Measurements from ENCODE around the gene HPRT1.
"Not testable (repeated sequence)": the region's sequence is repeated elsewhere in the genome, so short reads cannot be mapped to it uniquely, and the experiment has no call there.

HPRT1 gene

DNA sequence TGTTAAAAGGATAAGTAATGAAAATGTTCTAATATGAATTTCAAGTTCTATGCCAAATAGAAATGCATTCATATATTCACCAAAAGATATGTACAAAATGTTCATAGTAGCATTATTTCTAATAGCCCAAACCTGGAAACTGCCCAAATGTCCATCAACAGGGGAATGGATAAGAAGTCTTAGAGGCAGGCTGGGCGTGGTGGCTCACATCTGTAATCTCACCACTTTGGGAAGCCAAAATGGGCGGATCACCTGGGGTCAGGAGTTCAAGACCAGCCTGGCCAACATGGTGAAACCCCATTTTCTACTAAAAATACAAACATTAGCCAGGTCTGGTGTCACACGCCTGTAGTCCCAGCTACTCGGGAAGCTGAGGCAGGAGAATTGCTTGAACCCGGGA lies 2.3 kb upstream of the HPRT1 start:
- peak; percentile 32 to 43 for DNase-seq
- no peak for TF ChIP-seq POLR2A (IDR thresholded peaks at IDR 0.05; ENCODE audit: low read length)
- TF ChIP-seq GATA1 (IDR thresholded peaks at IDR 0.05; ENCODE audit: low read depth, low read length) = no peak

DNA sequence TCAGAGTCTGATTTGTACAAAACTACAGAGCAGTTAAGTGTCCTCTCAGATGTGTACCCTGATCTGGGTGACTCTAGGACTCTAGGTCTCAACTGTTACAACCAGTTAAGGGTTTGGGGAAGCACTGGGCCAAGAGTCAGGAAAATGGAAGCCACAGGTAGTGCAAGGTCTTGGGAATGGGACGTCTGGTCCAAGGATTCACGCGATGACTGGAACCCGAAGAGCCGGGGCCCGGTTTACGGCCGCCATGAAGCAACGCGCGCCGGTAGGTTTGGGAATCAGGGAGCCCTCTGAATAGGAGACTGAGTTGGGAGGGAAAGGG lies 321 bp upstream of the HPRT1 start:
- TF ChIP-seq POLR2A (IDR thresholded peaks at IDR 0.05; ENCODE audit: low read length) = no peak
- no peak for TF ChIP-seq GATA1 (IDR thresholded peaks at IDR 0.05; ENCODE audit: low read depth, low read length)
- DNase-seq = no peak

DNA sequence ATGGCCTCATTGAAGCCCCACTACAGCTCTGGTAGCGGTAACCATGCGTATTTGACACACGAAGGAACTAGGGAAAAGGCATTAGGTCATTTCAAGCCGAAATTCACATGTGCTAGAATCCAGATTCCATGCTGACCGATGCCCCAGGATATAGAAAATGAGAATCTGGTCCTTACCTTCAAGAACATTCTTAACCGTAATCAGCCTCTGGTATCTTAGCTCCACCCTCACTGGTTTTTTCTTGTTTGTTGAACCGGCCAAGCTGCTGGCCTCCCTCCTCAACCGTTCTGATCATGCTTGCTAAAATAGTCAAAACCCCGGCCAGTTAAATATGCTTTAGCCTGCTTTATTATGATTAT lies 876 bp downstream of the HPRT1 start:
- peak; percentile 43 to 47 for DNase-seq
- TF ChIP-seq POLR2A (IDR thresholded peaks at IDR 0.05; ENCODE audit: low read length) (no peak), GATA1 (IDR thresholded peaks at IDR 0.05; ENCODE audit: low read depth, low read length) (no peak)

DNA sequence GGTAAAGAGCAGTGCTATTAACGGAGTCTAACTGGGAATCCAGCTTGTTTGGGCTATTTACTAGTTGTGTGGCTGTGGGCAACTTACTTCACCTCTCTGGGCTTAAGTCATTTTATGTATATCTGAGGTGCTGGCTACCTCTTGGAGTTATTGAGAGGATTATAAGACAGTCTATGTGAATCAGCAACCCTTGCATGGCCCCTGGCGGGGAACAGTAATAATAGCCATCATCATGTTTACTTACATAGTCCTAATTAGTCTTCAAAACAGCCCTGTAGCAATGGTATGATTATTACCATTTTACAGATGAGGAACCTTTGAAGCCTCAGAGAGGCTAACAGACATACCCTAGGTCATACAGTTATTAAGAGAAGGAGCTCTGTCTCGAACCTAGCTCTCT lies 1.5 kb downstream of the HPRT1 start:
- TF ChIP-seq GATA1 (IDR thresholded peaks at IDR 0.05; ENCODE audit: low read depth, low read length) (no peak), POLR2A (IDR thresholded peaks at IDR 0.05; ENCODE audit: low read length) (no peak)
- peak; percentile 24 to 29 for DNase-seq

DNA sequence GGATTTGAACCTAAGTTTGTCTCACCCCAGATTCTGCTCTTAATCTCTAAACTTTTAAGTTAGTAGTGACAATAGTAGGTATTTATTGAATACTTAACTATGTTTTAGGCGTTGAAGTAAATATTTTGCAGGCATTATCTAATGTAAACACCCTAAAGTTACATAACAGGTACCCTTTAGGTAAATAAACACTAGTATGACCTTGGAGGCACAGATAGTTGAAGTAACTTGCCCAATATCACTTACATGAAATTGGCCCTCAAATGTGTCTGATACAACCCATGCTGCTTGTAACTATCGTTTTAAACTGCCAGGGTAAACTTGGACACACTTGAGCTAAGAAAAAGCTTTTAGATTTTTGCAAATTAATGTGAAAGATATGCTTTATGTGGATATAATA lies 3.0 kb downstream of the HPRT1 start:
- no peak for TF ChIP-seq GATA1 (IDR thresholded peaks at IDR 0.05; ENCODE audit: low read depth, low read length)
- TF ChIP-seq POLR2A (IDR thresholded peaks at IDR 0.05; ENCODE audit: low read length) = no peak
- DNase-seq = no peak

DNA sequence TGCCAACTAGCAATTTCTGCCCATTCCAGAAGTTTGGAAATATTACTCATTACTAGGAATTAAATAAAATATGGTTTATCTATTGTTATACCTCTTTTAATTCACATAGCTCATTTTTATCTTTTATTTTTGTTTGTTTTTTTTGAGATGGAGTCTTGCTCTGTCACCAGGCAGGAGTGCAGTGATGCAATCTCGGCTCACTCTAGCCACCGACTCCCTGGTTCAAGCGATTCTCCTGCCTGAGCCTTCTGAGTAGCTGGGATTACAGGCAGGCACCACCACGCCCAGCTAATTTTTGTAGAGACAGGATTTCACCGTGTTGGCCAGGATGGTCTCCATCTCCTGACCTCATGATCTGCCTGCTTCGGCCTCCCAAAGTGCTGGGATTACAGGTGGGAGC lies 4.5 kb downstream of the HPRT1 start:
- DNase-seq = not testable (repeated sequence)

DNA sequence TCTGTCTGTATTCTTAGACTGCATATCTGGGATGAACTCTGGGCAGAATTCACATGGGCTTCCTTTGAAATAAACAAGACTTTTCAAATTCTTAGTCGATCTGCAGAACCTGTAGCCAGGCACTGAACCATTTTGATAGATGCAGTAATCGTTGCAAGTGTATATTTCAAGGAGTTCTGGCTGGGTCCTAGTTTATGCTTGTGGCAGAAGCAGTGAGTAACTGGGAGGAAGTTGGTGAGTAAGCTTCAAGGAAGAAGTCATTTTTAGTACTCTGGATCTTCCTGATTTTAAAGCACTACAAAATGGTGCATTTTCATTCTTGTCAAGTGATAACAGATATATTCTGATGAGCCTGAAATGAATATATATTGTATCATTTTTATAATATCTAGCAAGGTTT lies 9.5 kb downstream of the HPRT1 start:
- TF ChIP-seq POLR2A (IDR thresholded peaks at IDR 0.05; ENCODE audit: low read length) (no peak), GATA1 (IDR thresholded peaks at IDR 0.05; ENCODE audit: low read depth, low read length) (no peak)
- DNase-seq = no peak

DNA sequence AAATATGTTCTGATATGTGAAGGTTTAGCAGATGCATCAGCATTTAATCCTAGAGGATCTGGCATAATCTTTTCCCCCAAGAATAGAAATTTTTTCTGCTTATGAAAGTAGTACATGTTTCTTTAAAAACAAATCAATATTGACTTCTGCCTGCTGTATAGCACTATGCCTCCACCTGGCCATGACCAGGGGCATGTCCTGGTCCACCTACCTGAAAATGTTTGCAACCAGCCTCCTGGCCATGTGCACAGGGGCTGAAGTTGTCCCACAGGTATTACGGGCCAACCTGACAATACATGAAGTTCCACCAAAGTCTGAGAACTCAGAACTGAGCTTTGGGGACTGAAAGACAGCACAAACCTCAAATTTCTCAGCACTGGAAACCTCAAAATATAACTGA lies 10.0 kb downstream of the HPRT1 start:
- DNase-seq = no peak
- no peak for TF ChIP-seq GATA1 (IDR thresholded peaks at IDR 0.05; ENCODE audit: low read depth, low read length)
- TF ChIP-seq POLR2A (IDR thresholded peaks at IDR 0.05; ENCODE audit: low read length) = no peak

DNA sequence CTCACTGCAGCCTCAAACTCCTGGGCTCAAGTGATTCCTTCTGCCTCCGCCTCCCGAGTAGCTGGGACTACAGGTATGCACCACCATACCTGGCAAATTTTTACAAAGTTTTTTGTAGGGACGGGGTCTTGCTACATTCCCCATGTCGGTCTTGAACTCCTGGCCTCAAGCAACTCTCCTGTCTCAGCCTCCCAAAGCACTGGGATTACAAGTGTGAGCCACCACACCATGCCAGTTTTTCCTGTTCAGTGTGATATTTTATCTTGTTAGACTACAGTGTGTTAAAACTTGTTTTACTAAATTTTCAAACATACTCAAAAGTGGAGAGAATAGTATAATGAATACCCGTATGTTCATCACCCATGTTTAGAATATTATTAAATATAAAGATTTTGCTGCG lies 12.1 kb downstream of the HPRT1 start:
- no peak for TF ChIP-seq POLR2A (IDR thresholded peaks at IDR 0.05; ENCODE audit: low read length)
- no peak for TF ChIP-seq GATA1 (IDR thresholded peaks at IDR 0.05; ENCODE audit: low read depth, low read length)

DNA sequence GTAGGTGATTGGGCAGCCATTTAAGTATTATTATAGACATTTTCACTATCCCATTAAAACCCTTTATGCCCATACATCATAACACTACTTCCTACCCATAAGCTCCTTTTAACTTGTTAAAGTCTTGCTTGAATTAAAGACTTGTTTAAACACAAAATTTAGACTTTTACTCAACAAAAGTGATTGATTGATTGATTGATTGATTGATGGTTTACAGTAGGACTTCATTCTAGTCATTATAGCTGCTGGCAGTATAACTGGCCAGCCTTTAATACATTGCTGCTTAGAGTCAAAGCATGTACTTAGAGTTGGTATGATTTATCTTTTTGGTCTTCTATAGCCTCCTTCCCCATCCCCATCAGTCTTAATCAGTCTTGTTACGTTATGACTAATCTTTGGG lies 16.3 kb downstream of the HPRT1 start:
- TF ChIP-seq GATA1 (IDR thresholded peaks at IDR 0.05; ENCODE audit: low read depth, low read length) (no peak), POLR2A (IDR thresholded peaks at IDR 0.05; ENCODE audit: low read length) (no peak)
- no peak for DNase-seq

More for the DNA sequence above, 12.1 kb downstream of the HPRT1 start:
- DNase-seq = no peak

DNA sequence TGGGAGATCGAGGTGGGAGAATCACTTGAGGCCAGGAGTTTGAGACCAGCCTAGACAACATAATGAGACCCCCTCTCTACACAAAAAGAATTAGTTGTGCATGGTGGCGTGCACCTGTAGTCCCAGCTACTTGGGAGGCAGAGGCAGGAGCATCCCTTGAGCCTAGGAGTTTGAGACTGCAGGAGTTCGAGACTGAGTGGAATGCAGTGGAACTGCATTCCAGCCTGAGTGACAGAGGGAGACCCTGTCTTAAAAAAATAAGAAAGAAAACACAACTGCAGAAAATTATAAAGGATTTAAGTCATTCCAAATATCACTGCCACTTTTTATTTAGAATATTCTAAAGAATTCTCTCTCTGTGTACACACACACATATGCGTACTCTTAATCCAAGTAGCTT lies 18.4 kb downstream of the HPRT1 start:
- no peak for TF ChIP-seq GATA1 (IDR thresholded peaks at IDR 0.05; ENCODE audit: low read depth, low read length)
- DNase-seq = no peak

DNA sequence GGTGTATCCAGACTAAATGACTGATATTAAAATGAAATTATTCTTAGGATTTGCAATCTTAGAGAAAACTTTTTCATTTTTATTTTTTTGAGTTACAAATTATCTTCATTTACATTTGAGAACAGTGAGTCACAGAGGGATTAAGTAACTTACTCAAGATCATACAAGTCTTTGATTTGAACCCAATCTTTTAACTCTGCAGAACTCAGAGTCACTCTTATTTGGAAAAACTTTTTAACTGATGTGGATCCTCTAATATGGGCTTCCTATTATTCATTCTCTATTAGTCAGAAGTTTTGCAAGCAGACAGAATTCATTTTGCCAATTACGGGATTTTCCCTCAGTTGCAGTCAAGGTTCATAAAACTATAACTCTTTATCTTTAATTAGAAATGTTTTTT lies 20.1 kb downstream of the HPRT1 start:
- DNase-seq = no peak

DNA sequence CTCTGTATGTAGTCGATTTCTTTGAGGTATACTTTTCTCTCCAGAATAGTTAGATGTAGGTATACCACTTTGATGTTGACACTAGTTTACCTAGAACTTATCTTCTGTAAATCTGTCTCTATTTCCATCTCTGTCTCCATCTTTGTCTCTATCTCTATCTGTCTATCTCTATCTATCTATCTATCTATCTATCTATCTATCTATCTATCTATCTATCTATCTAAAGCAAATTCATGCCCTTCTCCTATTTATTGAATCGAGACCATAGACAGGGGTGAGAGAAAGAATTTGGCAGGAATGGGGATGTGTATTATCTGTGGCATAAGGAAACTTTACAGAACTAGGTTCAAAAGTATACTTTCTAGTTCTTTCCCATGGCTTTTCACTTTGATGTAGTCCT lies 21.4 kb downstream of the HPRT1 start:
- no peak for TF ChIP-seq GATA1 (IDR thresholded peaks at IDR 0.05; ENCODE audit: low read depth, low read length)
- no peak for TF ChIP-seq POLR2A (IDR thresholded peaks at IDR 0.05; ENCODE audit: low read length)

More for the DNA sequence above, 20.1 kb downstream of the HPRT1 start:
- TF ChIP-seq GATA1 (IDR thresholded peaks at IDR 0.05; ENCODE audit: low read depth, low read length) (no peak), POLR2A (IDR thresholded peaks at IDR 0.05; ENCODE audit: low read length) (no peak)

DNA sequence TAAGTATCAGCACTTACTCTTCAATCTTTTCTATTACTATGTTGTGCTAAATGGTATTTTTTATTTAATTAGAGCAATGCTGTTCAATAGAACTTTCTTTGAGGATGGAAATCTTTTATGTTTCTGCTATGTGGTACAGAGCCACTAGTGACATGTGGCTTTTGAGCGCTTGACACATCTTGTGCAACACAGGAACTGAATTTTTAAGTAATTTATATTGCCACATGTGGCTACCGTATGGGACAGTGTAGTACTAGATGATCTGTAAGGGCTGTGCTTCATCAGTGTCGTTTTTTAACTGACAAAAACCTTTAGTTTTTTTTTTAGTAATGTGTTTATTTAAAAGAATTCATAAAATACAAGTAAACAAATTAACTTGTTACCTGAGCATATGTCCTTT lies 22.4 kb downstream of the HPRT1 start:
- TF ChIP-seq POLR2A (IDR thresholded peaks at IDR 0.05; ENCODE audit: low read length) = no peak
- no peak for TF ChIP-seq GATA1 (IDR thresholded peaks at IDR 0.05; ENCODE audit: low read depth, low read length)
- no peak for DNase-seq

More for the DNA sequence above, 21.4 kb downstream of the HPRT1 start:
- no peak for DNase-seq

DNA sequence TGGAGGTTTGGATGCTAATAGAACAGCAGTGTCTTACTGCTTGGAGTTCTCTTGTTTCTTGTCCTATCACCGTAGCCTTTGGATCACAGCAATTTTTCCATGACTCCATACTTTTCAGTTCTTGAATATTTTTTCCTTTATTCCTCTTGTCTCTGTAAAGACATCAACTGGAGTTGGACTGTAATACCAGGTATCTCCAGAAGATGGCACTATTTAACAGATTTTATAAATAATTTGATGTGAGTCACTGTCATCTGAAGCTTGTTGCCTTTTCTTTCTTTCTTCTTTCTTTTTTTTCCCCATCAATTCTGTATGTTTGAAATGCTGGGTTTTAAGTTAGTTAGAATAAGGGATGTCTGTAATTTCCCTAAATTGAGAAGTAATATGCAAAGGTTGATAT lies 24.1 kb downstream of the HPRT1 start:
- TF ChIP-seq GATA1 (IDR thresholded peaks at IDR 0.05; ENCODE audit: low read depth, low read length) = no peak
- no peak for TF ChIP-seq POLR2A (IDR thresholded peaks at IDR 0.05; ENCODE audit: low read length)
- DNase-seq = peak; percentile 55 to 78

DNA sequence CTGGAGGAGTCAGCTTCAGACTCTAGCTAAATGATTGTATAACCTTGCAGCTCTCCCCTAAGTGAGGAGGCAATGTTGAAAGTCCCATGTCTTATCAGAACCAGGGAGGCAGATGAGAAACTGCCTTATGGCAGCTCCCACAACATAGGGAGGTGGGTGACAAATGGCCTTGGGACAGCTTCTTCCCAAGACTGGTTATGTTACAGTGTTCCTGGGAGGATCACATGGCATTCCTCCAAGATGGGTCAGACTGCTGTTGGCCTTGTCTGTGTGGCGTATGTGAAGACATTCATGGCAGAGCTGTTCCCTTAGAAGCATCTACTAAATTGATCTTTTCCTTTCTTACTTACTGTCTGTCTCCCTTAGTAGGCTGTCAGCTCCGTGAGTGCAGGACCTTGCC lies 42.0 kb downstream of the HPRT1 start:
- no peak for DNase-seq
- TF ChIP-seq GATA1 (IDR thresholded peaks at IDR 0.05; ENCODE audit: low read depth, low read length) = no peak
- no peak for TF ChIP-seq POLR2A (IDR thresholded peaks at IDR 0.05; ENCODE audit: low read length)

Measured in erythroblast (primary cell).